ENCODE measurements around the gene OASL.

DNA sequence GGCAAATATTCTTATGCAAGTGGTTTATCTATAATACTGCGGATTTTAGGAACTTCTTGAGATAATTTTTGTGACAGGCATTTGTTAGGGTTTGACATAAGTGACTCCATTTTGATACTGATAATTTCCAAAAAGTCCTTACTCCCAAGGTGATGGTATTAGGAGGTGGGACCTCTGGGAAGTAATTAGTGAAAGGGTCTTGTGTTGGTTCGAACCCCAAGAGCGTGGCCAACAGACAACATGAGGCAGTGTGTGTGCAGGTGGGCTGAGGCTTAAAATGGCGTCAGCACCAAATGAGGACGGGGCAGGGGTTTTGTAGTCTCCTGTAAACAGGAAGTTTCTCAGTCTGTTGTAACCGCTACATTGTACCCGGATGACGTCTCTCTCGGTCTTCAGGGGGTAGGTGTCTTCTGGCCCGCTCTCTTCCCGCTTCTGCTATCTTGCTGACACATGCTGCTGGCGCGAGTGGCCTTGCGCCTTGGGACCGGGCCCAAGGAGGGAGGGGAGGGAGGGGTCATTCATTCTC, 21.0 kb downstream of the OASL start:
- TF ChIP-seq CTCF (conservative IDR thresholded peaks at IDR 0.05 in 1 of 2, IDR thresholded peaks at IDR 0.05 in 1 of 2; ENCODE audit: extremely low read depth in 1 of 2, insufficient read depth in 1 of 2, low read depth in 1 of 2, low read length in 2 of 2) (no peak), EZH2 (IDR thresholded peaks at IDR 0.05; ENCODE audit: borderline replicate concordance, low read length) (no peak)
